ENCODE results near the gene PCDHB5. TPM values are rescaled to one million over a fixed set of nuclear protein-coding genes. Genes with fewer than 3 reads are reported as not detected.
"Not testable (repeated sequence)": the region's sequence is repeated elsewhere in the genome, so short reads cannot be mapped to it uniquely, and the experiment has no call there.

Gene PCDHB5
- total RNA-seq, 1 donor from 2014 or later = 6.4 TPM

- Mint-ChIP-seq H3K9me3 (ENCODE audit: unreplicated experiment) (peaks cover 25% of the 10 kb centered on the region), H3K4me3 (ENCODE audit: unreplicated experiment) (no peak within 1 kb of the TSS), H3K27me3 (ENCODE audit: unreplicated experiment) (no peaks in the 10 kb centered on the region), H3K4me1 (ENCODE audit: unreplicated experiment) (no peaks in the 10 kb centered on the region), H3K27ac (ENCODE audit: unreplicated experiment) (no peak within 1 kb of the TSS), H3K36me3 (ENCODE audit: unreplicated experiment) (peaks cover 39% of the 10 kb centered on the region)
- TF ChIP-seq CTCF (IDR thresholded peaks at IDR 0.05) = no peak
- DNase-seq (ENCODE audit: extremely low spot score, unreplicated experiment) = no peak
These were observed 13.4 kb upstream of the PCDHB5 start, which contains the start of gene PCDHB4 for GRCh38 chr5:141121563-141121962. Gene PCDHB4, plus strand, starts transcription at chr5:141121818. Its CDS starts 181 bp downstream, at chr5:141121999.

GRCh38 chr5:141121985-141122384 is 13.0 kb upstream of the PCDHB5 start:
- Mint-ChIP-seq H3K36me3 (ENCODE audit: unreplicated experiment) (peaks cover 37% of the 10 kb centered on the region), H3K4me1 (ENCODE audit: unreplicated experiment) (no peaks in the 10 kb centered on the region), H3K9me3 (ENCODE audit: unreplicated experiment) (peaks cover 22% of the 10 kb centered on the region), H3K27me3 (ENCODE audit: unreplicated experiment) (no peaks in the 10 kb centered on the region), H3K27ac (ENCODE audit: unreplicated experiment) (no peak overlapping the region), H3K4me3 (ENCODE audit: unreplicated experiment) (no peak overlapping the region)
- no peak for TF ChIP-seq CTCF (IDR thresholded peaks at IDR 0.05)
- DNase-seq (ENCODE audit: extremely low spot score, unreplicated experiment) = no peak

- peaks cover 29% of the 10 kb centered on the region for H3K9me3 Mint-ChIP-seq (ENCODE audit: unreplicated experiment)
- H3K36me3 Mint-ChIP-seq (ENCODE audit: unreplicated experiment) = peaks cover 39% of the 10 kb centered on the region
These were observed 11.4 kb upstream of the PCDHB5 start for GRCh38 chr5:141123396-141124135.

GRCh38 chr5:141127305-141127704 is 7.7 kb upstream of the PCDHB5 start:
- no peaks in the 10 kb centered on the region for H3K4me1 Mint-ChIP-seq (ENCODE audit: unreplicated experiment)
- no peak for TF ChIP-seq CTCF (IDR thresholded peaks at IDR 0.05)
- no peak overlapping the region for H3K4me3 Mint-ChIP-seq (ENCODE audit: unreplicated experiment)
- H3K9me3 Mint-ChIP-seq (ENCODE audit: unreplicated experiment) = peaks cover 42% of the 10 kb centered on the region
- no peak overlapping the region for H3K27ac Mint-ChIP-seq (ENCODE audit: unreplicated experiment)
- peaks cover 33% of the 10 kb centered on the region for H3K36me3 Mint-ChIP-seq (ENCODE audit: unreplicated experiment)
- H3K27me3 Mint-ChIP-seq (ENCODE audit: unreplicated experiment) = no peaks in the 10 kb centered on the region
- no peak for DNase-seq (ENCODE audit: extremely low spot score, unreplicated experiment)

More at GRCh38 chr5:141123396-141124135, 11.4 kb upstream of the PCDHB5 start:
- H3K4me3 Mint-ChIP-seq (ENCODE audit: unreplicated experiment); H3K27me3 Mint-ChIP-seq (ENCODE audit: unreplicated experiment); H3K27ac Mint-ChIP-seq (ENCODE audit: unreplicated experiment); DNase-seq (ENCODE audit: extremely low spot score, unreplicated experiment); H3K4me1 Mint-ChIP-seq (ENCODE audit: unreplicated experiment): not testable (repeated sequence)

GRCh38 chr5:141135718-141136266 is 786 bp downstream of the PCDHB5 start:
- Mint-ChIP-seq H3K4me3 (ENCODE audit: unreplicated experiment) (peak overlapping the region; percentile 71), H3K27me3 (ENCODE audit: unreplicated experiment) (no peaks in the 10 kb centered on the region), H3K9me3 (ENCODE audit: unreplicated experiment) (peaks cover 62% of the 10 kb centered on the region), H3K36me3 (ENCODE audit: unreplicated experiment) (peaks cover 37% of the 10 kb centered on the region), H3K4me1 (ENCODE audit: unreplicated experiment) (no peaks in the 10 kb centered on the region), H3K27ac (ENCODE audit: unreplicated experiment) (peak overlapping the region; percentile 73)
- DNase-seq (ENCODE audit: extremely low spot score, unreplicated experiment) = peak; percentile 73
- no peak for TF ChIP-seq CTCF (IDR thresholded peaks at IDR 0.05)

- Mint-ChIP-seq H3K36me3 (ENCODE audit: unreplicated experiment) (peaks cover 32% of the 10 kb centered on the region), H3K9me3 (ENCODE audit: unreplicated experiment) (peaks cover 61% of the 10 kb centered on the region)
- not testable (repeated sequence) for H3K27ac Mint-ChIP-seq (ENCODE audit: unreplicated experiment); H3K4me1 Mint-ChIP-seq (ENCODE audit: unreplicated experiment); H3K27me3 Mint-ChIP-seq (ENCODE audit: unreplicated experiment); H3K4me3 Mint-ChIP-seq (ENCODE audit: unreplicated experiment)
- peak; percentile 71 for DNase-seq (ENCODE audit: extremely low spot score, unreplicated experiment)
These were observed 2.3 kb downstream of the PCDHB5 start for GRCh38 chr5:141137346-141137745.

Data from osteocyte (in vitro differentiated cells).